Muscle layer of duodenum (tissue), 2 donors: ENCODE results near the gene KAZN.

Experiments
- H3K27ac ChIP-seq: one replicate; pipeline ENCODE4 v1.7.0; 2013; ENCODE audit warnings: mild to moderate bottlenecking, low read length
- H3K27me3 ChIP-seq: one replicate; pipeline ENCODE4 v1.7.0; 2013; ENCODE audit warnings: low read depth, mild to moderate bottlenecking, control low read depth, low read length
- H3K36me3 ChIP-seq, 2 donors: one replicate each; pipeline ENCODE4 v1.7.0; 2013; ENCODE audit warnings: low read length in 2 of 2, control low read depth in 1 of 2, mild to moderate bottlenecking in 1 of 2; ENCODE audit not compliant: insufficient read depth in 2 of 2, control insufficient read depth in 1 of 2
- H3K4me1 ChIP-seq, 2 donors: one replicate each; pipeline ENCODE4 v1.7.0; 2013; ENCODE audit warnings: low read length in 2 of 2, mild to moderate bottlenecking in 2 of 2, control low read depth in 1 of 2, moderate library complexity in 1 of 2; ENCODE audit not compliant: insufficient read depth in 2 of 2, control insufficient read depth in 1 of 2
- H3K4me3 ChIP-seq, 2 donors: one replicate each; pipeline ENCODE4 v1.7.0; 2013; ENCODE audit warnings: low read length in 2 of 2, low read depth in 1 of 2, mild to moderate bottlenecking in 1 of 2
- H3K9me3 ChIP-seq, 2 donors: one replicate each; pipeline ENCODE4 v1.7.0; 2013; ENCODE audit warnings: low read length in 2 of 2, control low read depth in 1 of 2, mild to moderate bottlenecking in 1 of 2; ENCODE audit not compliant: control insufficient read depth in 1 of 2
- donor health status: healthy.

KAZN gene

GRCh38 chr1:14723401-14723800 lies 124.9 kb downstream of the KAZN start:
- H3K36me3 ChIP-seq = no peaks in the 10 kb centered on the region
- no peak overlapping the region for H3K4me3 ChIP-seq
- H3K27ac ChIP-seq = no peak overlapping the region
- no peaks in the 10 kb centered on the region for H3K27me3 ChIP-seq
- no peaks in the 10 kb centered on the region for H3K9me3 ChIP-seq
- H3K4me1 ChIP-seq = no peaks in the 10 kb centered on the region

GRCh38 chr1:14724246-14724645 lies 125.8 kb downstream of the KAZN start:
- Histone ChIP-seq H3K27me3 (no peaks in the 10 kb centered on the region), H3K36me3 (no peaks in the 10 kb centered on the region), H3K4me1 (no peaks in the 10 kb centered on the region), H3K4me3 (no peak overlapping the region), H3K27ac (no peak overlapping the region), H3K9me3 (no peaks in the 10 kb centered on the region)

- no peaks in the 10 kb centered on the region for H3K36me3 ChIP-seq
- H3K4me3 ChIP-seq = no peak overlapping the region
- H3K4me1 ChIP-seq = no peaks in the 10 kb centered on the region
- H3K9me3 ChIP-seq = no peaks in the 10 kb centered on the region
- no peak overlapping the region for H3K27ac ChIP-seq
- H3K27me3 ChIP-seq = no peaks in the 10 kb centered on the region
These were observed 126.2 kb downstream of the KAZN start for GRCh38 chr1:14724678-14725077.

- Histone ChIP-seq H3K27me3 (no peaks in the 10 kb centered on the region), H3K4me1 (no peaks in the 10 kb centered on the region), H3K4me3 (no peak overlapping the region), H3K27ac (no peak overlapping the region), H3K36me3 (no peaks in the 10 kb centered on the region), H3K9me3 (no peaks in the 10 kb centered on the region)
These were observed 126.8 kb downstream of the KAZN start for GRCh38 chr1:14725238-14725637.

- Histone ChIP-seq H3K4me3 (no peak overlapping the region), H3K9me3 (no peaks in the 10 kb centered on the region), H3K27ac (no peak overlapping the region), H3K4me1 (no peaks in the 10 kb centered on the region), H3K36me3 (no peaks in the 10 kb centered on the region), H3K27me3 (no peaks in the 10 kb centered on the region)
These were observed 127.2 kb downstream of the KAZN start for GRCh38 chr1:14725695-14726094.

GRCh38 chr1:14726606-14727005 lies 128.1 kb downstream of the KAZN start:
- H3K27ac ChIP-seq = no peak overlapping the region
- no peak overlapping the region for H3K4me3 ChIP-seq
- no peaks in the 10 kb centered on the region for H3K9me3 ChIP-seq
- no peaks in the 10 kb centered on the region for H3K4me1 ChIP-seq
- H3K27me3 ChIP-seq = no peaks in the 10 kb centered on the region
- no peaks in the 10 kb centered on the region for H3K36me3 ChIP-seq

- Histone ChIP-seq H3K27ac (no peak overlapping the region), H3K27me3 (no peaks in the 10 kb centered on the region), H3K4me1 (peaks cover 0 to 10% of the 10 kb centered on the region in 2 donors), H3K9me3 (no peaks in the 10 kb centered on the region), H3K36me3 (no peaks in the 10 kb centered on the region), H3K4me3 (no peak overlapping the region)
These were observed 130.0 kb downstream of the KAZN start for GRCh38 chr1:14728516-14728915.

- peak overlapping the region in 1 of 2 donors; percentile 13 for H3K4me3 ChIP-seq
- no peaks in the 10 kb centered on the region for H3K36me3 ChIP-seq
- H3K4me1 ChIP-seq = peaks cover 0 to 11% of the 10 kb centered on the region in 2 donors
- H3K9me3 ChIP-seq = no peaks in the 10 kb centered on the region
- no peak overlapping the region for H3K27ac ChIP-seq
- peaks cover 5% of the 10 kb centered on the region for H3K27me3 ChIP-seq
These were observed 134.2 kb downstream of the KAZN start for GRCh38 chr1:14732728-14733047.

- Histone ChIP-seq H3K9me3 (no peaks in the 10 kb centered on the region), H3K36me3 (no peaks in the 10 kb centered on the region), H3K27ac (no peak overlapping the region), H3K4me3 (peak overlapping the region in 1 of 2 donors; percentile 13), H3K4me1 (peaks cover 0 to 11% of the 10 kb centered on the region in 2 donors), H3K27me3 (peaks cover 5% of the 10 kb centered on the region)
These were observed 134.7 kb downstream of the KAZN start for GRCh38 chr1:14733048-14733778.

- no peak overlapping the region for H3K27ac ChIP-seq
- peaks cover 0 to 11% of the 10 kb centered on the region in 2 donors for H3K4me1 ChIP-seq
- H3K27me3 ChIP-seq = peaks cover 5% of the 10 kb centered on the region
- H3K4me3 ChIP-seq = no peak overlapping the region
- no peaks in the 10 kb centered on the region for H3K9me3 ChIP-seq
- no peaks in the 10 kb centered on the region for H3K36me3 ChIP-seq
These were observed 135.3 kb downstream of the KAZN start for GRCh38 chr1:14733779-14734140.

GRCh38 chr1:14735841-14736240 lies 137.4 kb downstream of the KAZN start:
- H3K4me1 ChIP-seq = peaks cover 0 to 11% of the 10 kb centered on the region in 2 donors
- peaks cover 5% of the 10 kb centered on the region for H3K27me3 ChIP-seq
- no peak overlapping the region for H3K27ac ChIP-seq
- H3K36me3 ChIP-seq = no peaks in the 10 kb centered on the region
- no peaks in the 10 kb centered on the region for H3K9me3 ChIP-seq
- H3K4me3 ChIP-seq = no peak overlapping the region

- Histone ChIP-seq H3K36me3 (no peaks in the 10 kb centered on the region), H3K4me1 (peaks cover 0 to 7% of the 10 kb centered on the region in 2 donors), H3K9me3 (no peaks in the 10 kb centered on the region), H3K4me3 (no peak overlapping the region), H3K27ac (no peak overlapping the region), H3K27me3 (peaks cover 5% of the 10 kb centered on the region)
These were observed 139.1 kb downstream of the KAZN start for GRCh38 chr1:14737561-14738094.
